GM21786 (cell line): ENCODE measurements around the gene TEX53.
A peak's percentile ranks its signal among the peaks of the same experiment; 100 is the strongest.

ENCODE experiments used
- ATAC-seq: cut with Tn5 transposase; IDR thresholded peaks from one replicate; pipeline ENCODE4 v1.9.1; 2021; ENCODE audit not compliant: unreplicated experiment

Gene TEX53

DNA sequence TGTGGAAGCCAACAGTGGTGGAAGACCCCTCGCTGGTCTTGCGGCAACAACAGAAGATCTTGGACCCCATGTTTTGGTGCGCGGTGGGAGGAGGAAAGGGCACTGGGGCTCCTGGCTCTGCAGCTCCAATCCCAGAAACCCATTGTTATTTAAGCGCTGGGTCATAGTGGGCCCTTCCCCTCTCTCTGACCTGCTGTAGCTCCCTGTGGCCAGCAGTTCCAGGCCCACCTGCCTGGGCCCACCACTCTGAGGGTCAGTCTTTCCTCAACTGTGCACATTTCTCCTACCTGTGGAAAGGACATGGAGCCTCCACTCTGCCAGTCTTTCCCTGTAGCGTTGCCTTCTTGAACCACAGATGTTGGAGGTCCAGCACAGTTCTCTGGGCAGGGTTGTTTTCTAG lies at the start of gene TEX53:
Gene TEX53 (minus strand): TSS at position 101 of the 400 bp plus-strand sequence. CDS start 31 bp downstream, at position 70.
- ATAC-seq = no peak

GRCh38 chr9:114706711-114707110 lies 49.1 kb upstream of the TEX53 start:
- no peak for ATAC-seq

DNA sequence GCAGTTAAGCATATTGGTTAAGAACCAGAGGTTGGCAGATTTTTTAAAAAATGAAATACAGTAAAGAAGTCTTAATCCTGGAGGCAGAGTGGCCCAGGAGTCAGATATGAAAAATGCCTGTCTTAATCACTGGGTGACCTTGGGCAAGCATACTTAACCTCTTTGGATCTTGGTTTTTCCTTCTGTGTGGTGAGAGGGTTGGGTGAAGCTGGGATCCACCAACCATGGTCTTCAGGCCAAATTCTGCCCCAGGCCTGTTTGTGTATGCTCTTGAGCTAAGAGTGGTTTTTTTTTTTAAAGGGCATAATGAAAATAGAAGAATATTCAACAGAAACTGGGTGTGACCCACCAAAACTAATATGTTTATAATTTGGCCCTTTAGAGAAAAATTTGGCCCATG lies 44.4 kb upstream of the TEX53 start:
- no peak for ATAC-seq

- no peak for ATAC-seq
These were observed 40.3 kb upstream of the TEX53 start for GRCh38 chr9:114697951-114698351.

- peak; percentile 69 for ATAC-seq
These were observed 39.4 kb upstream of the TEX53 start for GRCh38 chr9:114696814-114697544.

DNA sequence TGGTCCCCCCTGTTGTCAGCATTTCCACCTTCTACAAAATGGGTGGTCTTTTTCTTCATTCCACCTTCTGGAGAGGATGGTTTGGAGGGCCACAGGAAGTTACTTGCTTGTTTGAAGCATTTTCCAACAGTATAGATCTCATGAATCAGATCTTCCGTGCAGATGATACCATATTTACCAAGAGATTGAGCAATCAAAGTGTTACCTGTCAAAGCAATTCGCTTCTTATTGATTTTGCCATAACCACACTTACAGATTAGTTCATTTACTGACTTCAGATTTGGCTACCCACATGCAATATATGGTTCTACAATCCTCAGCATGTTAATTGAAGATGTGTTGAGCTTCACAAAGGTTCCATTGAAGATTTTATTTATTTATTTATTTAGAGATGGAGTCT lies 38.3 kb upstream of the TEX53 start:
- ATAC-seq = no peak

DNA sequence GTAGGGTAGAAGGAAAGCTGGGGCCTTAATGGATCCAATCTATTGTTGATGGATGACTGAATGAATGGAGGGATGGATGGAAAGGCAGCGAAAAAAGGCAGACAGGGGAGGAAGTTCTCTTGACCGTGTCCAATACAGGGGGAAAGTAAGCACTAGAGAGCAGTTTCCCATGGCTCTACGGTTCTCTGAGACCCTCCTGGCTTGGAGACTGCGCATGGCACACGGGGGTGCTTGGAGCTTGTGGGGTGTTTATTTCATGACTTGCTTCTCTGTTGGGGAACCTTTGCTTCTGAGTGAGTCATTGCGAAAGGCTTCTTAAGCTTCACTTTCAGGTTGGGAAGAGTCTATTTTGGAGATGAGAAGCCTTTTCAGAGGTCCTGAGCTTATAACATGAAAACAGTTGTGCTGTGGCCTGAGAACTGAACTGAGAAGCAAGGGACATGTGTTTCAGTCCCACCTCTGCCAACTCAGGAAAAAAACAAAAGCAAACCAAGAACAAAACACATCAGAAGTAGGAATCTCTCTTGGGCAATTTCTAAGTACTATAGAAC lies 37.2 kb upstream of the TEX53 start:
- ATAC-seq = no peak

GRCh38 chr9:114694146-114694545 lies 36.5 kb upstream of the TEX53 start:
- ATAC-seq = no peak

DNA sequence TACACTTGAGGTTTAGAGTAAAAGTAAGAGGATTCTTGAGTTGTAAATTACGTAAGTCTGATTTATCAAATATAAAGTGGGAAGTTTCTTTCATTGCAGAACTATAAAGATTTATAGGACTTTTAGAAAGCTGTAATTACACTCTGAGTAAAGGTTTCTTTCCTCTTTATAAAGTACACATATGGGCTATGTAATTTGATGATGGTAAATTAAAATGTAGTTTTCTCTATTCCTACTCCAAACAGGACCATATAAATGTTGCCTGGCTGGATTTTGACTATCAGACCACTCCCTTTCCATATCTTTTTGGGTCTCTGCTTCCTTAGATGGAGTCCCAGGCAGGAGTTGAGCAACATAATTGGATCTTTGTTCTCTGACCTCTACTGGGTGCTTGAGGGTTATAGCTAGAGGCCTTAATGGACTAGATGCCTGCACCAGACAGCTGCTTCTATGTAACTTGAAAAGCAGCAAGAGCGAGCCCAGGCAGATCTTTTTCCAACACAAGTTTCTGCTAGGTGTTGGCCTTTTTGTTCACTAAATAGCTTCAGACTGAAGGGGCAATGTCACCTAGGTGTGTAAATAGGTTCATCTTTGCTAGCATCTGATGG lies 35.7 kb upstream of the TEX53 start:
- no peak for ATAC-seq

DNA sequence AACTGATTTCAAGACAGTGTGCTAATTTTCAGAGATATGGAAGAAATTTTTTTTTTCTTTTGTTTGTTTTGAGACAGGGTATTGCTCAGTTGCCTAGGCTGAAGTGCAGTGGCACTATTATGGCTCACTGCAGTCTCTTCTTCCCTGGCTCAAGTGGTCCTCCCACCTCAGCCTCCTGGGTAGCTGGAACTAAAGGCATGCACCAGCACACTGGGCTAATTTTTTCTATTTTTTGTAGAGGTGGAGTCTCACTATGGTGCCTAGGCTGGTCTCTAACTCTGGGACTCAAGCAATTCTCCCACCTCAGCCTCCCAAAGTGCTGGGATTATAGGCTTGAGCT lies 34.3 kb upstream of the TEX53 start:
- no peak for ATAC-seq

GRCh38 chr9:114691046-114691955 lies 33.7 kb upstream of the TEX53 start:
- peak; percentile 71 for ATAC-seq

DNA sequence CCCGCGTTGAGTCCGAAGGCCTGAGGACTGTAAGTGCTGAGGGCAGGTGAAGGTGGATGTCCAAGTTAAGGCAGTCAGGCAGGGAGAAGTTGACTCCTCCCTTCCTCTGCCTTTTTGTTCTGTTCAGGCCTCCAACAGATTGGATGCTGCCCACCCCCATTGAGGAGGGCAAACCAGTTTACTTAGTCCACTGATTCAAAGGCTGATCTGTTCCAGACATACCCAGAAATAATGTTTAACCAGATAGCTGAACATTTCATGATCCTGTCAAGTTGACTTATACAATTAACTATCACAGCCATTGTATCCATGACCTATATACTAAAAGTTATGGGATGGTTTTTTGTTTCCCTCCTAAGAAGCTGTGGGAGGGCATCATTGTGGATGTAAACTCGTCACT lies 32.7 kb upstream of the TEX53 start:
- ATAC-seq = no peak

DNA sequence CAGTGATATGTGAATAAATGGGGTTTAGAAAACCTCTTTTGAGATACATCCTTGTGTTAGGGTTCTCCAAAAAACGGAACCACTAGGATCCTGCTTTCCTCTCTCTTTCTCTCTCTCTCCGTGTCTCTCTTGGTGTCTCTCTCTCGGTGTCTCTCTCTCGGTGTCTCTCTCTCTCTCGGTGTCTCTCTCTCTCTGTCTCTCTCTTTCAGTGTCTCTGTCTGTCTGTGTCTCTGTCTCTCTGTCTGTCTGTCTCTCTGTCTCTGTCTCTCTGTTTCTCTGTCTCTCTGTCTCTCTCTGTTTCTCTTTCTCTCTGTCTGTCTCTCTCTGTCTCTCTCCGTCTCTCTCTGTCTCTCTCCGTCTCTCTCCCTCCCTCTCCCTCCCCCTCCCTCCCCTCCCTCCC lies 32.2 kb upstream of the TEX53 start:
- no peak for ATAC-seq

DNA sequence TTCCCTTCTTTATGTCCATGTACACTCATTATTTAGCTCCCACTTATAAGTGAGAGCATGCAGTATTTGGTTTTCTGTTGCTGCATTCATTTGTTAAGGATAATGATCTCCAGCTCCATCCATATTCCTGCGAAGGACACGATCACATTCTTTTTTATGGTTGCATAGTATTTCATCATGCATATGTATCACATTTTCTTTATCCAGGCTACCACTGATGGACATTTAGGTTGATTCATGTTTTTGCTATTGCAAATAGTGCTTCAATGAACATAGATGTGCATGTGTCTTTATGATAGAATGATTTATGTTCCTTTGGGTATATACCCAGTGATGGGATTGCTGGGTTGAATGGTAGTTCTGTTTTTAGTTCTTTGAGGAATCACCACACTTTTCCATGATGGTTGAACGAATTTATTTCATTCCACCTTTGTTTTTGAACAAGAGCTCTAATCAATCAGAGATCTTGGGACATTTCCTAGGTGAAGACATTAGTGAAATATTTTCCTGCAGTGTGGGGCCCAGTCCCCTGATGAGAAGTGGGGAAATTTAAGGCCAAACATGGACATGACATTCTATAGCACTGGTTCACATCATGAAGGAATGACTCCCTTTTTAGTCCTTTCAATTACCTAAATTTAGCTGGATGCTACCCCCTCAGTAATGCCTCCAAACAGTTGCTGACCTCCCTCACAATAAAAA lies 31.5 kb upstream of the TEX53 start:
- no peak for ATAC-seq

DNA sequence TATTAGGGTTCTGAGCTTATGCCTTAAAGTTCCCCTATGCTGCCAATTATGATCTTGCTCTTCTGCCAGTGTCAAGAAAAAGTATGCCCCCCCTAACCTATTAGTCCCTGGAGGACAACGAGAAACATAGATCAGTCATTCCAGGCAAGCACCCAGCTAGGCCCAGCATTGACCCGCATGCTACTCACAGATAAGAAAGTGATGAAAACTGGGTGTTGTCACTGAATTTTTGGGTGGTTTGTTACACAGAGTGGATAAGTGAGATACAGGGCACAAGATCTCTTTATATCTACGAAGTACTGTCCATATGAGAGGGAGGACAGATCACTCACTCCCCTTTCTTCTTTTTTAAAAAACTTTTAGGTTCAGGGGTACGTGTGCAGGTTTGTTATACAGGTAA lies 30.8 kb upstream of the TEX53 start:
- ATAC-seq = no peak

GRCh38 chr9:114687034-114687433 lies 29.4 kb upstream of the TEX53 start:
- no peak for ATAC-seq

GRCh38 chr9:114685951-114686350 lies 28.3 kb upstream of the TEX53 start:
- no peak for ATAC-seq

GRCh38 chr9:114684036-114684435 lies 26.4 kb upstream of the TEX53 start:
- ATAC-seq = no peak

GRCh38 chr9:114682846-114683245 lies 25.2 kb upstream of the TEX53 start:
- no peak for ATAC-seq

GRCh38 chr9:114681594-114682332 lies 24.2 kb upstream of the TEX53 start, which contains the start of gene TEX48:
TEX48 (minus strand) TSS chr9:114682192; CDS start chr9:114671723, 10,469 bp downstream.
- ATAC-seq = peak; percentile 81
